Non-pigmented ciliary epithelial cell (primary cell): ENCODE measurements around the gene PCSK5.
A peak's percentile ranks its signal among the peaks of the same experiment; 100 is the strongest.

Experiments
- DNase-seq: peaks from one replicate; pipeline ENCODE4 v3.0.0-alpha.2; 2010; ENCODE audit warnings: low read depth

The PCSK5 gene

GRCh38 chr9:76082057-76082456 is 191.6 kb downstream of the PCSK5 start:
- no peak for DNase-seq

DNA sequence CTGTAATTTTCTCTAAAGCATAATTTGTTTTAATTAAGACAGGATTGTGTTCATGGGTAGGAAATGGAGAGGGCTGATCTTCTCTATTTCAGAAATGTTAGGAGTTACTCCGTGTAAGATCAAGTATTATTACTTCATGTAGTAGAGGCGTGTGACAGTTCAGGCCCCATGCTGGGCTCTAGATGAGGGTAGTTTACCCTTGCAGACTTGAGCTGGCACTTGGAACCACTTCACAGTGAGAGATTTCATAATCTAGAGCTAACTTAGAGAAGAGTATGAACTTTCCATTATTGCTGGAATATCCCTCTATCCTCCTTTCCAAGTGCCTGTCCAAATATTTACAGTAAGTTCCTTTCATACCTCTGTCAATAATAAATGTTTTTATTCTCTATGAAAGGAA is 195.1 kb downstream of the PCSK5 start:
- DNase-seq, result no peak

DNA sequence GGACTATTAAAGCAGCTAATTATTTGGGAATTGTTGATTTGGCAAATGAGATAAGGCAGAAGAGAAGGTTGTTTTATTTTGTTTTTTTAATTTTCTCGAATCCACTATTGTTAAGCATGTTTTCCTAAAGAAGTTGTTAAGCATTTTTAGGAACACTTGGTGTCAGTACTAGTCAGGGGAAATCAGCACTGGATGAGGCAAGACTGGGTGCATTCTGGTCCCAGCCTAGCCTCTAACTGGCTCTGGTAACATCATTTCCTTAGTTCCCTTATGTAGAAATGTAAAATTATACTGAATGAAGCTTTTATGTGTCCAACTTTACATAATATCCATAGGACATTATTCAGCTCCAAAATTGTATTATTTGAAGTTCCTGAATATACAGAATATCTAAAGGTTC is 196.1 kb downstream of the PCSK5 start:
- no peak for DNase-seq

DNA sequence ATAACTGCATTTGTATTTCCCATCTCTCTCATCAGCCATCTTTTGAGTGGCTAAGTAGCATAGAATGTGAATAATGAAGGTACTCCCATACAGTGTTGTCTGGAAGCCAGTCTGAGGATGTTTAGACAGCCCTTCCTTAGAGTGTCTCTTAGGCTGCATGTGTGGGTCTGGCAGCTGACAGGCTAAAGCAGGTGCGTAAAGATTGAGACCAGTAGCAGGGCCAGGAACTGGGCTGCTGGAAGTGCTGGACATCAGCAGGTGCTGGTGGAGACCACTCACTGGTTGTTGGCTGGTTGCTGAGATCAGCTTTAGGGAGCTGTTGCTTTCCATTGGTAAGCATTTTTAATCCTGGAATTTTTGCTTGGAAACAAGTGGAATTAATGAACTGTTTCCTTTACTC is 197.5 kb downstream of the PCSK5 start:
- no peak for DNase-seq

DNA sequence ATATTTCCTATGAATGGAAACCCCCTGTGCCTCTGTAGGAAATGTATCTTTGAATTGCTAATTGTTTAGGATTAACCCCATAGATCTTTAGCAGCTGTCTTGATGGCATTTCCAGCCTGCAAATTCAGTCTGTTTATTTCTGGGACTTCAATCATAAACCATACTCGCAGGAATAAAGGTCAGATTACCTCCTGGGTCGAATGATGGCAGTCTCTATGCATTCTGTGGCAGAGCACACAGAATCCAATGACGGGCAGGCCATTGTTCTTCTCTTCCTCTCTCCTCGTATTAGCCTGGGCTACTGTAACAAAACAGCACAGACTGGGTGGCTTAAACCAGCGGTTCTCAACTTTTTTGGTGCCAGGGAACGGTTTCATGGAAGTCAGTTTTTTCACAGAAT is 199.9 kb downstream of the PCSK5 start:
- DNase-seq, result no peak

DNA sequence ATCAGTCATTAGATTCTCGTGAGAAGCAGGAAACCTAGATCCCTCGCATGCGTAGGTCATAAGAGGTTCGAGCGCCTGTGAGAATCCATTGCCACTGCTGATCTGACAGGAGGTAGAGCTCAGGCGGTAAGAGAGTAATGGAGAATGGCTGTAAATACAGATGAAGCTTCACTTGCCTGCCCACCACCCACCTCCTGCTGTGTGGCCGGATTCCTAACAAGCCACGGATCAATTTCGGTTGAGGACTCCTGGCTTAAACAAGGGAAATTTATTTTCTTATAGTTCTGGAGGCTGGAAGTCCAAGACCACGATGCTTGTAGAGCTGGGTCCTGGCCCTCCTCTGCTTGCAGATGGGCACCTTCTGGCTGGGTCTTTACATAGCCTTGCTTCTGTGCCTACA is 200.4 kb downstream of the PCSK5 start:
- DNase-seq, result no peak

GRCh38 chr9:76092572-76092971 is 202.1 kb downstream of the PCSK5 start:
- DNase-seq, result no peak

- DNase-seq, result no peak
Observed at GRCh38 chr9:76095585-76095984, 205.1 kb downstream of the PCSK5 start.

DNA sequence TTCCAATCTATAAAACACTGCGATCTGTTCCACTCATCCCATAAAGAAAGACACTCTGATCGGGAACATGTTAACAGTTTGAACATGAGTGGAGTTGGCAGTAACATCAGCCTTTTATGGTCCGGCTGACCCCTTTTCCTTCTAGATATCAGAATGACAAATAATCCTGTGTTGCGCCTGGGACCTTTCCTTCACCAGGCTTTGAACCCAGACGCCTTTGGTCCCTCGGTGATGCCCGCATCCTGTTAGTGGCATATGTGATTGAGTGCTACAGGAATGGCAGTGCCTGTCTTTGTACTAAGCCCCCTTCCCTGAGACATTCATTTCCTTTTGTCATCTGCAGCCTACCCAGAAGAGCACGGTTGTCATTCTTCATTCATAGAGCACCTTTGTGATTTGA is 209.0 kb downstream of the PCSK5 start:
- no peak for DNase-seq

DNA sequence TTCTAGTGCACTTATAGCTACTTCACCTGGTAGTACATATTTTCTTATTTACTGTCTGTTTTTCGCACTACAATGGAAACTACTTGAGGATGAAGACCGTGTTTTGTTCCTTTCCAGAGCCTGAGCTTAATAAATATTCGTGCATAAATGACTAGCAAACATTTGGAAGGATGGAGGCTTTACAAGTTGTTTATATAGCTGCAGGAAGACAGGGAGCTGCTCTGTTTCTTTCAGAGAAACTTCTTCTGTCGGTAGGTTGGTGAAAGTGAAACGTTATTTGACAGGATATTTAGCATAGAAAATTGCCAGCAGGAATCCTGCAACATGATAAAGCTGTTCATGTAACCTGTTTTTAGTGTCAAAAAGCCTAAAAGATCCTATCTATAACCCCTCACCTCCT is 210.6 kb downstream of the PCSK5 start:
- DNase-seq, result no peak

- DNase-seq, result no peak
Observed at GRCh38 chr9:76101491-76101890, 211.0 kb downstream of the PCSK5 start.

GRCh38 chr9:76101947-76102346 is 211.5 kb downstream of the PCSK5 start:
- no peak for DNase-seq

DNA sequence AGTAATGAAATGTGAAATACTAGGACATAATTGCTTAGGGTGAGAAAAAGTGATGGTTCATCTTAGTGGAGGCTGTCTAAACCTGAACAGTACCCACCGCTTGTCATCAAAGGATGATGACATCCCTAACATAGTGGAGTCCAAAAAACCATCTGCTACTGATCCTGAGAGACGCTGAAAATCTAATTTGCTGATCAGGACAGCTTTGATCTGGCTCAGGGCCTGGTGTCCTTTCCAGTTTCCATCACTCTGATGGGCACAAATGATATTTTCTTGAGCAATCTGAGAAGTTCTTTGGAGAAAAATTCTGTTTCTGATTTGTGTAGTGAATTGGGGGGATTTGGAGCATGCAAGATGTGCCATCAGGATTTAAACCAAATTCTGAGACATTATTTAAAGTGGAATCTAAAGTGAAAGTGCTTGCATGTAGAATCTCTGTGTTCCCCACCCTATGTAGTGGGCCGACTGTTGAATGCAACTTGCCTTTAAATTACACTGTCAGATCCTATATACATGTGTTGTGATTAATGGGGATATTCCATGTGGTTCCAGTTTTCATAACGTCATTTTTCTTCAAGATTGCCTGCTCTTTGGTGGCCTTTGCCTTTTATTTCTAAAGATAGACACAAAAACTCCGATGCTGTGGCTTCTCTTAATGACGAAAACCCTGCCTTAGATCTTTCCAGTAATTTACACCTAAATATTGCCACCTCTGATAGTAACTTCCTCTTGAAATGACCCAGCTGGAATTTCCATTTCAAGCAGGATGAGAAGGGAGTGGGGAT is 213.2 kb downstream of the PCSK5 start:
- DNase-seq, result no peak

DNA sequence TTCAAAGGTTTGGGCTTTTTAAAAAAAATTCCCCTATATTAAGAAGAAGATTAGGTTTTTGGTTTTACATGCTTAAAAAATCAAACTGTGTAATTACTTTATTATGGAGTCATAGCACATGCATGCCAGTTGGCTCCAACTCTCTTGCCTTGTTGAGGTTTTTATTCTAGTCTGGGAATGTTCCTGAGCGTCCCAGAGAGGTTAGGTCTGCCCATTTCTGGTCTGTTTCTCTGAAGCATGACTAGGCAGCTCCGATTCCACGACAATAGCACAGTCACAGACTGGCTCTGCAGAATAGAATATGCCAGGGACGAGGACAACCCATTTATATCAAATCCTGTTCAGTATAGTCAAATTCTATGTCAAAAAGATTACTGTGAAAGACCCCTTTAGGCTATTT is 217.0 kb downstream of the PCSK5 start:
- no peak for DNase-seq

- no peak for DNase-seq
Observed at GRCh38 chr9:76109953-76110352, 219.5 kb downstream of the PCSK5 start.

- no peak for DNase-seq
Observed at GRCh38 chr9:76112151-76112550, 221.7 kb downstream of the PCSK5 start.

DNA sequence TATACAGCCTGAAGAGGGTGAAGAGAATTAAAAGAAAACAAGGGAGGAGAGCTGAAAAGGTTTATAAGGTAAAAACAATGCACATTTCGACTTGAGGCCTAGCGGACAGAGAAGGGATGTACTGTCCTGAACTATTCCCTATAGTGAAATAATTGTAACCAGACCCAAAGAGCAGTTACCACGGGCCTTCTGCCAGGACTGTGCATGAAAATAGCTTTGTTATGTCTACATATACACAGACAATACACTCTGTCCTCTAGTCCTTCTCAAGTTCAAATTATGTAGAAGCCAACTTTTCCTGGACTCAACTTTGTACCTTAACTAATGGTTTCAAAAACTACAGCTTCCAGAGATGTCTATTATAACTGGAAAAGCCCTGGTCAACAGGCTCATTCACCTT is 223.7 kb downstream of the PCSK5 start:
- DNase-seq, result no peak

GRCh38 chr9:76115396-76115795 is 224.9 kb downstream of the PCSK5 start:
- DNase-seq, result no peak

DNA sequence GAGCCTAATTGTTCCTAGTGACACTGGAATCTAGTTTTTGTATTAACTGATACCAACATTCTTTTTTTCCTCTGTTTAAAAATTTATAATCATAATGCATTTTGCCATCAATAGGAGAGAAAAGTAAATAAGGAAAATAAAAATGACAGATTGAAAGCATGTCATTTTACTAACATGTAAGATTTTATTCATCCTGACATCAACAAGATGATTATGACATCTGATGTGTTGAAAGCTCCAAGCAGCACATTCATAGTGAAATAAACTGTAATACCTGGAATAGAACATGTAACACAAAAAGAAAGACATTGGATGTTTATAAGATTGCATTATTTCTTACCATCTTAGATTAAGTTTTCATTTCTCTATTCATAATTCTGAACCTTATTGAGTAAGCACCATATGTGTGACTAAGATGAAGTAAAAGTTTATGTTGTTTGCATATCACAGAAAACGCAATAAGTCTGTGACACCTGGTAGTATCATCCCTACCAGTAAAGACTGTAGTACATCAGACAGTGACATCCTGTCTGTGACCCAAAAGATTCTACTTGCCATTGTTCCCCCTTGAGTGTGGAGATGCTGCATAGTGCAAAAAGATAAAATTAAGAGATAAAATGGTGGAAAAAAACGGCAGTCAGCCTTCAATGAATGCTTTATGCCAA is 225.6 kb downstream of the PCSK5 start:
- DNase-seq, result no peak

DNA sequence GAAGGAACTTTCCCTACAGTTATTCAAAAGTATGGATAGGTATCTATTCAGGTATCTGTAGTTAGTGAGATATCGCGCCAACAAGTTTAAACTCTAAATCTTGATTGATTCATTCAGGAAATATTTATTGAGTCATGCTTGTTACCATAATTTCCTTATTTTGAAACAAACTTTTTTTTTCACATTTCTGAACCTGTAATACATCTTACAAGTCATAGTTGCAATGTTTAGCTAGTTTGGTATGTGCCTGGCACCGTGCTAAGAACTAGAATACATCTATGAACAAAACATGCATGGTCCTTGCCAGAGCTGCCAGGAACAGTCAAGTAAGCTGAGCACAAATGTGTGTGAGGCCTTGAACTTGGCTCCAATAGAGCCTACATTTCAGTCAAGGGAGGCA is 226.4 kb downstream of the PCSK5 start:
- no peak for DNase-seq

DNA sequence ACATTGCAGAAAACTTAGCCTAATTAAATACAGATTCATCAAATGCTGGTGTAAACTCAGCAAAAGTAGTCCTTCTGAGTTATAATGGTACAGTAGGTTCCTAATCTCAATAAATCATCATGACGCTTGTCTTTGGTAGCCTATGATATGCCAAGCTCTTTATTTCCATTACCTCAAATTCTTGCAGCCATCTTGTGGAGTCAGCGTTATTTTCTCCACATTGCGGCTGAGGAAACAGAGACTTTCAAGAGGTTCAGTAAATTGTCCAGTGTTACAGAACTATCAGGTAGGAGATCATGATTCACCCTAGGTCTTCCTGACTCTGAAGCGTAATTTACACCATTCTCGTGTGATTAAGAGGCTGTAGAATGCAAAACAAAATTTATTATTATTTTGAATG is 237.2 kb downstream of the PCSK5 start:
- no peak for DNase-seq

DNA sequence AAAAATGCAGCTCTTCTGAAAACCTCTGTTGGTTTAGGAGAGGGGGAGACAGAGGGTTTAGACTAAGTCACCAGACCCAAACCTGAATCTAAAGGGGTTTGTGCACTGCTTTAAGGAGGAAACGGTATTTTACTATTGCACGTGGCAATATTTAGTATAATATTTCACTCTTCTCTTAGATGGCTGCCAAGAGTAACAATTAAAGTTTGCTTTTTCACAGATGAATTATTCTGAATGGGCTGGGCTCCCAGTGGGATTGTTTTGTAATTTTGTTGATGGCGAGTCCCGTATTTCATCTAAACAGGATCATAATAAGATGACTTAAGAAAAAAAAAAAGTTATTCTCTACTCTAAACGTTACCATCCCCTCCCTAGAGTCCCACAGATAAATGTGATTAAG is 245.4 kb downstream of the PCSK5 start:
- DNase-seq, result no peak

DNA sequence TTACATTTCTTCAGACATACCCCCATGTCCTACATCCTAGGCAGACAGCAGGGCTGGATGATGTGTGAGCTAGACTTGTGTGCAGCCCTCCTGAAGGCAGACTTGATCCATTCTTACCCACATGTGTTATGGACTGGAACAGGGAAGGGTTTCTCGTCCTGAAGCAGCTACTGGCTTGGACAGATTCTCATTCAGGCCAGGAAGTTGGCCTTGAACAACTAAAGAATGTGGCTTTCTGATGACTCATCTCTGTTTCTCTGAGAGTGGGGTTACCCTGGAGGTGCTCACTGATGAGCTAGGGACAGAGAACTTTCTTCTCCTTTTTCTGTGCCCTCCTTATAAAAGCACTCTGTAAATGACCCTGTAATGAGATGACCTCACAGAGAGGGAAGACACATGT is 246.5 kb downstream of the PCSK5 start:
- DNase-seq, result peak; percentile 49

GRCh38 chr9:76137931-76138330 is 247.5 kb downstream of the PCSK5 start:
- no peak for DNase-seq
